Caco-2 (cell line): Measurements from ENCODE around the gene C1orf198. TPM values are rescaled to one million over a fixed set of nuclear protein-coding genes. Genes with fewer than 3 reads are reported as not detected.

Experiments used
- BruUV-seq: library from RNA; stranded (reverse); fragments of 400-500 nt; replicated peaks from 2 replicates; lab custom pipeline; 2021; lab: Mats Ljungman, UMichigan
- CTCF ChIA-PET: fragments of 300-600 bp; sonication (Branson Sonifier 250); formaldehyde crosslinking; loops from one replicate; lab custom pipeline; 2022; ENCODE audit warnings: antibody characterized with exemption; lab: Charles Lee
- POLR2A ChIA-PET: fragments of 300-600 bp; sonication (Branson Sonifier 250); formaldehyde crosslinking; loops from one replicate; lab custom pipeline; 2022; ENCODE audit warnings: antibody characterized with exemption; lab: Charles Lee
- DNase-seq, 2 experiments: peaks; one replicate each; pipeline versions ENCODE4 v3.0.0 to v3.0.0-alpha.2; 2020 to 2022
- H3K27me3 ChIP-seq: replicated peaks from 2 replicates; pipeline ENCODE4 v1.6.0; 2011; ENCODE audit warnings: low read length; ENCODE audit not compliant: control insufficient read depth, insufficient read depth
- H3K36me3 ChIP-seq: 2 replicates; pipeline ENCODE4 v1.5.1; 2011; ENCODE audit warnings: low read length; ENCODE audit not compliant: control insufficient read depth, insufficient read depth
- H3K4me1 ChIP-seq: fragments of 250-450 bp; sonication (Bioruptor Pico); 2 replicates; pipeline ENCODE4 v1.5.1; 2020; ENCODE audit warnings: mild to moderate bottlenecking
- H3K4me3 ChIP-seq: 2 replicates; pipeline ENCODE4 v1.5.1; 2011; ENCODE audit warnings: low read depth, mild to moderate bottlenecking, control low read depth, low read length
- H3K9me3 ChIP-seq: fragments of 250-450 bp; sonication (Bioruptor Pico); 2 replicates; pipeline ENCODE4 v1.5.1; 2020; ENCODE audit warnings: mild to moderate bottlenecking, moderate library complexity
- H3K27ac Mint-ChIP-seq: one replicate; pipeline ENCODE4 v1.8.0; 2022; ENCODE audit warnings: mixed read lengths; ENCODE audit not compliant: unreplicated experiment
- H3K27me3 Mint-ChIP-seq: one replicate; pipeline ENCODE4 v1.8.0; 2022; ENCODE audit warnings: mixed read lengths; ENCODE audit not compliant: insufficient read depth, unreplicated experiment
- H3K36me3 Mint-ChIP-seq: one replicate; pipeline ENCODE4 v1.8.0; 2022; ENCODE audit warnings: mild to moderate bottlenecking, mixed read lengths; ENCODE audit not compliant: insufficient read depth, unreplicated experiment
- H3K4me1 Mint-ChIP-seq: one replicate; pipeline ENCODE4 v1.8.0; 2022; ENCODE audit warnings: low read depth, mixed read lengths; ENCODE audit not compliant: unreplicated experiment
- H3K4me3 Mint-ChIP-seq: one replicate; pipeline ENCODE4 v1.8.0; 2022; ENCODE audit warnings: mild to moderate bottlenecking, moderate library complexity, mixed read lengths; ENCODE audit not compliant: unreplicated experiment
- H3K9me3 Mint-ChIP-seq: one replicate; pipeline ENCODE4 v1.8.0; 2022; ENCODE audit warnings: mixed read lengths; ENCODE audit not compliant: unreplicated experiment
- intact Hi-C: fragments of 100-400 bp; cut with micrococcal nuclease; formaldehyde crosslinking; loops from one replicate; pipeline ENCODE4 v1.10.0; 2022; ENCODE audit not compliant: unreplicated experiment
- total RNA-seq: library from RNA; stranded (reverse); gene quantifications from 2 replicates; pipeline ENCODE4 v1.2.3, GENCODE V29; 2022
- TF ChIP-seq, protein P1 (sequence below), 2 experiments: fragments of 200-600 bp in 1 of 2; IDR thresholded peaks; 1 replicate in 1 of 2; 2 replicates in 1 of 2; pipeline versions ENCODE4 v1.5.1 to v1.8.0; 2011 to 2022; ENCODE audit warnings: antibody characterized with exemption in 1 of 2, control low read depth in 1 of 2, inconsistent platforms in 1 of 2, low read depth in 1 of 2, low read length in 1 of 2, mild to moderate bottlenecking in 1 of 2, moderate library complexity in 1 of 2; ENCODE audit not compliant: insufficient read depth in 1 of 2, severe bottlenecking in 1 of 2, unreplicated experiment in 1 of 2

Gene C1orf198
- total RNA-seq, 1 experiment from 2014 or later, result 92.2 TPM

DNA sequence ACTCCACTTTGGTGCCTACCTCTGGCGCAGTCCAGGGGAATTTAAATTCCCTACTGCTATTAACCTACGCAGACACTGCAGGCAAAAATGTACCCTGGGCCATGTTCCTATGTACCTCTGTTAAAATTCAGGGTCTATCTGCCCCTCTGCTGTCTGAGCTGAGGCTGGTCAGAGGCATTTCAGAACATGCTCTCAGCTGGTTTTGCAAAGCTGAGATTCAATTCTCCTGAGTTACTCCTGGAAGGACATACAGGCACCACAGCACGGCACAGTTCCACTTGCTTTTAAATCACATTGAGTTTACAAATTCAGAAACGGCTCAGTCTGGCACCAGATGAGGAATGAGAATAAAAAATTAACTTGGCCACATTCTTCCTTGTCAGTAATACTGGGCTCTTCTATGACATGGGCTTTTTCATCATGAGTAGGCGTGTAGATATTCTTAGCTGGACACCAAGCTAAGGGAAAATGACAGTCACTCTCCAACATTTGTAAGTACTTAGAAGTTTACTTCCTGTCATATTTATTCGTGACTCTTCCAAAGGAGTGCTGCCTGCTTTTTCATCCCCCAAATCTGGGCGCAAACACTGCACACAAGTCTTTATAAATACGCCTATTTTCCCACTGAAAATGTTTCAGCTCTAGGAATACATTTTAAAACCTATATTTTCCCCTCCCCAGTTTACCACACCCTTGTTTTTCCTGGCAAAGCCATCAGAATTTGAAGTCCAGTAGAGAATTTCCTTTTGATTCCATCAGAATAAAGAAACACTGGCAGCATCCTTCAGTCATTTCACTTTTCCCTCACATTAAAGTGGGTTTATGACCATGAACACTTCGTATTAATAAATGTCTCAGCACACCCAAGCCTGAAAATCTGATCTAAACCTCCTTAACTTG, 1.9 kb downstream of the C1orf198 start:
- POLR2A ChIA-PET, result interaction anchor here (0.6 kb wide), 1 partner anchor 18 kb away, joined by 3 read pairs; no protein-coding TSS in a partner anchor
- Mint-ChIP-seq H3K27ac (peak overlapping the region; percentile 97), H3K9me3 (no peaks in the 10 kb centered on the region), H3K4me1 (peaks cover 49% of the 10 kb centered on the region), H3K27me3 (no peaks in the 10 kb centered on the region), H3K36me3 (peaks cover 51% of the 10 kb centered on the region), H3K4me3 (peak overlapping the region; percentile 81)
- no TSS peak for BruUV-seq
- CTCF ChIA-PET, result no interaction called here
- peak overlapping the region; percentile 90 for H3K4me3 ChIP-seq
- no peaks in the 10 kb centered on the region for H3K9me3 ChIP-seq
- no peaks in the 10 kb centered on the region; the same call in 1 of the 2 replicates for H3K36me3 ChIP-seq
- peaks cover 43% of the 10 kb centered on the region for H3K4me1 ChIP-seq
- TF ChIP-seq, protein P1, sequence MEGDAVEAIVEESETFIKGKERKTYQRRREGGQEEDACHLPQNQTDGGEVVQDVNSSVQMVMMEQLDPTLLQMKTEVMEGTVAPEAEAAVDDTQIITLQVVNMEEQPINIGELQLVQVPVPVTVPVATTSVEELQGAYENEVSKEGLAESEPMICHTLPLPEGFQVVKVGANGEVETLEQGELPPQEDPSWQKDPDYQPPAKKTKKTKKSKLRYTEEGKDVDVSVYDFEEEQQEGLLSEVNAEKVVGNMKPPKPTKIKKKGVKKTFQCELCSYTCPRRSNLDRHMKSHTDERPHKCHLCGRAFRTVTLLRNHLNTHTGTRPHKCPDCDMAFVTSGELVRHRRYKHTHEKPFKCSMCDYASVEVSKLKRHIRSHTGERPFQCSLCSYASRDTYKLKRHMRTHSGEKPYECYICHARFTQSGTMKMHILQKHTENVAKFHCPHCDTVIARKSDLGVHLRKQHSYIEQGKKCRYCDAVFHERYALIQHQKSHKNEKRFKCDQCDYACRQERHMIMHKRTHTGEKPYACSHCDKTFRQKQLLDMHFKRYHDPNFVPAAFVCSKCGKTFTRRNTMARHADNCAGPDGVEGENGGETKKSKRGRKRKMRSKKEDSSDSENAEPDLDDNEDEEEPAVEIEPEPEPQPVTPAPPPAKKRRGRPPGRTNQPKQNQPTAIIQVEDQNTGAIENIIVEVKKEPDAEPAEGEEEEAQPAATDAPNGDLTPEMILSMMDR (IDR thresholded peaks at IDR 0.05; ENCODE audit: insufficient read depth in 1 of 2, low read depth in 1 of 2, low read length in 1 of 2, severe bottlenecking in 1 of 2, unreplicated experiment in 1 of 2), result no peak
- no peaks in the 10 kb centered on the region for H3K27me3 ChIP-seq
- DNase-seq, result no peak
- intact Hi-C loops, result loop anchor here (1.0 to 10.0 kb wide), 3 partner anchors 51 to 348 kb away; partner anchors contain the start of gene TTC13

DNA sequence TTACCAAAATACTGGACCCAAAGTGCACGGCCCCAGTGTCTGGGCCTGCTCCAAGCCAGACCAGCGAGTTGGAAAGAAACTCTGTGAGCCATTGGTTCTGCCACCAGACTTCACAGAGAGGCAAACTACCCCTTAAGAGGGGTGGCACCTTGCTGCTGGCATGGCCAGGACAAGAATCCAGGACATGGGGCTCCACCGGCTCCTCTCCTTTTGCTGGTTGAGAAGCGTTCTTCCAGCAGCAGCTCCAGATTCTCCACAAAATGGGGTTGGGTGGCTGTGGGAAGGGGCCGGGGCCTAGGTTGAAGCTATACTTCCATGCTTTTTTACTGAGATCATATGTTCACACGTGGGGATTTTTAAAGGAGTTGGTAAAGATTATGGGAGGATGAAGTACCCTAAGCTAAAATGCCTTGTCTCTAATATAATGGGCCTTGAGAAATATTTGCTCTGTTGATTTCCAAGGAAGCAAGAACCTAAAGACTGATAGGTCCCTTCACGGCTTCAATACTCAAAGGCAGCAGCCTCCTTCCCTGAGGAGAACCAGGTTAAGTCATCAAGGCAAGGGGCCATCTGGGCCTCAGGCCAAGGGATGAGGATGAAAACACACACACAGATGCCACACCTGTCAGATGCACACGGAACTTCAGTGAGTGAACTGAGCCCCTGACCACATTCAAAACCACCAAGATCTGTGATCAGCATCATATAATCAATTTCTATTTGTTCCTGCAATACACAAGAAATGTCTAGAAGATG, 3.1 kb downstream of the C1orf198 start:
- H3K9me3 ChIP-seq, result no peaks in the 10 kb centered on the region
- ChIA-PET POLR2A (no interaction called here), CTCF (no interaction called here)
- no peak overlapping the region for H3K4me3 ChIP-seq
- no peak for DNase-seq
- Mint-ChIP-seq H3K4me3 (peak overlapping the region; percentile 81), H3K27me3 (no peaks in the 10 kb centered on the region), H3K4me1 (peaks cover 46% of the 10 kb centered on the region), H3K27ac (no peak overlapping the region), H3K9me3 (no peaks in the 10 kb centered on the region), H3K36me3 (peaks cover 61% of the 10 kb centered on the region)
- H3K36me3 ChIP-seq, result no peaks in the 10 kb centered on the region; the same call in 1 of the 2 replicates
- no TSS peak for BruUV-seq
- H3K27me3 ChIP-seq, result no peaks in the 10 kb centered on the region
- intact Hi-C loops, result loop anchor here (10.0 kb wide), 1 partner anchor 350 kb away; no protein-coding TSS in a partner anchor
- TF ChIP-seq, protein P1 (IDR thresholded peaks at IDR 0.05; ENCODE audit: insufficient read depth in 1 of 2, low read depth in 1 of 2, low read length in 1 of 2, severe bottlenecking in 1 of 2, unreplicated experiment in 1 of 2), result no peak
- H3K4me1 ChIP-seq, result peaks cover 42% of the 10 kb centered on the region

DNA sequence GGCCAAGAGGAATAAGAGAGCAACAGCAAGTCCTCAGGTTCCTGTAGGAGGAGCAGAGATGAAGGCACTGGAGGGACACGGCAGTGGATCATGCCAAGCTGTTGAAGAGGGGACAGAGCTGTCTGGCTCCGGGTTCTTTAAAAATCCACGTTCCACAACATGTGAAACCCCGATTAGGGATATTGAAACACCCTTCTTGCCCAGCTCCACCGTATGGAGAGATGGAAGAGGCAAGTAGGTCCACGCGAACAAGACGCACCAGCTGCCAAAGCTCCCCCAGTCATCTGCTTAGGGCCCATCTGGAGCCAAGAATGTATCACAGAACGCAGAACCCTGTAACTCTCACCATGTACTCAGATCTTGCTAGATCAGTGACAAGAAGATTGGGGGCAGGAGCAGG, 3.9 kb downstream of the C1orf198 start:
- no peaks in the 10 kb centered on the region; the same call in 1 of the 2 replicates for H3K36me3 ChIP-seq
- no peaks in the 10 kb centered on the region for H3K27me3 ChIP-seq
- no TSS peak for BruUV-seq
- TF ChIP-seq, protein P1 (IDR thresholded peaks at IDR 0.05; ENCODE audit: insufficient read depth in 1 of 2, low read depth in 1 of 2, low read length in 1 of 2, severe bottlenecking in 1 of 2, unreplicated experiment in 1 of 2), result no peak
- ChIA-PET POLR2A (interaction anchor here (0.9 kb wide), 1 partner anchor 37 kb away, joined by 3 read pairs; no protein-coding TSS in a partner anchor), CTCF (interaction anchor here (1.3 to 1.5 kb wide), 2 partner anchors 66 to 115 kb away, joined by 4 to 5 read pairs; partner anchors contain the start of genes ARV1 and TTC13)
- Mint-ChIP-seq H3K4me3 (peak overlapping the region; percentile 11), H3K4me1 (peaks cover 46% of the 10 kb centered on the region), H3K27me3 (no peaks in the 10 kb centered on the region), H3K27ac (no peak overlapping the region), H3K36me3 (peaks cover 60% of the 10 kb centered on the region), H3K9me3 (no peaks in the 10 kb centered on the region)
- intact Hi-C loops, result loop anchor here (10.0 kb wide), 1 partner anchor 350 kb away; no protein-coding TSS in a partner anchor
- DNase-seq, result no peak
- H3K4me3 ChIP-seq, result no peak overlapping the region
- H3K9me3 ChIP-seq, result no peaks in the 10 kb centered on the region
- peaks cover 34% of the 10 kb centered on the region for H3K4me1 ChIP-seq
